Stromal cell of bone marrow (primary cell): Measurements from ENCODE around the gene NECTIN4.
"Not testable (repeated sequence)": the region's sequence is repeated elsewhere in the genome, so short reads cannot be mapped to it uniquely, and the experiment has no call there.

Experiments used
- DNase-seq: peaks from one replicate; pipeline ENCODE4 v3.0.0-alpha.2; 2012; ENCODE audit warnings: low read depth

NECTIN4 gene

GRCh38 chr1:161054232-161054631, 35.1 kb downstream of the NECTIN4 start:
- no peak for DNase-seq

- no peak for DNase-seq
Measured at GRCh38 chr1:161052899-161053298, 36.5 kb downstream of the NECTIN4 start.

DNA sequence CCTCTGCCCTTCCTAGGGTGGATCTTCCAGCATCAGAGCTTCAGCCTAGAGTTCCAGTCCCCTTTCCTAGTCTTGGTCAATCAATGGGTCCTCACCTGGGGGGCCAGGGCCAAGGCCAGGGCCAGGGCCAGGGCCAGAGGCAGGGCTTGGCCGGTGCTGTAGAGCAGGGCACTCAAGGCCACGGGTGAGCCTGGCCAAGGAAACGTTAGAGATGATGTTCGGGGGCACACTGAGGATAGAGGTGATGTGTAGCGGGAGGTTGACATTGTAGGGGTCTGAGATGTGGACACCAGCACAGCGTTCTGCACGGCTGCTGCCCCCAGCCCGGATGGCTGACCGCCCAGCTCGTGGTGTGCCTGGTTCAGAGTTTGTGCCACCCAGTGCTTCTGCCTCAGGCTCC, 38.1 kb downstream of the NECTIN4 start:
- no peak for DNase-seq

DNA sequence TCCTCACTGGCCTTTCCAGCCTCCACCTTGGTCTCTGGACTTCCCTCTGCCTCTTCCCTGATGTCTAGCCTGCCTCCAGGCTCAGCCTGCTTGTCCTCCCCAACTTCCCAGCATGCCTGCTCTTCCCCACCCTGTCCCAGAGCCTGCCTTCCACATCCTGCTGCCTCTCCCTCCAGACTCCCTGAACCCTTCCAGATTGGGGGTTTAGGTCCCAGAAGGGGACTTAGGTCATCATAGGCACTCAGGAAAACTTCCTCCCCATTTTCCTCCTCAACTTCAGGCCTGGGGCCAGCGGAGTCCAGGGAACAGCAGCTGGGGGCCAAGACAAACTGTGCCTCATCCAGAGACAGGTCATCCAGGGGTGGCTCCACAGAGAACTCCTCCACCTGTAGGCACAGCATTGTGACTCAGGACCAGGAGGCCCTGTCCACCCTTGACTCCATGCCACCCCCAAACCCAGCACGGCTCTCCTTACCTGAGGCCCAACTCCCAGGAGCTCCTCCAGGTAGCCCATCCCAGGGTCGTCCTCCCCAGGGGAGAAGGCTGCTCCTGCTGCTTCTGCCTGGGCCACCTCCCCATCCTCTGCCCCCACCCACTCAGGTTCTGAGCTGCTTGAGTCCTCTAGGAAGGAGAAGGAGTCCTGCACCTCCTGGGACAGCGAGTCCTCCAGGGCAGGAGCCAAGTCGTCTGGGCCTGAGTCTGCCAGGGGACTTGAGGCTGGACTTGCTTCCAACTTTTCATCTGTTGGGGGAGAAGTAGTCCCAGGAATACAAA, 40.2 kb downstream of the NECTIN4 start:
- DNase-seq = no peak

- no peak for DNase-seq
Measured at GRCh38 chr1:161047436-161048420, 41.6 kb downstream of the NECTIN4 start.

DNA sequence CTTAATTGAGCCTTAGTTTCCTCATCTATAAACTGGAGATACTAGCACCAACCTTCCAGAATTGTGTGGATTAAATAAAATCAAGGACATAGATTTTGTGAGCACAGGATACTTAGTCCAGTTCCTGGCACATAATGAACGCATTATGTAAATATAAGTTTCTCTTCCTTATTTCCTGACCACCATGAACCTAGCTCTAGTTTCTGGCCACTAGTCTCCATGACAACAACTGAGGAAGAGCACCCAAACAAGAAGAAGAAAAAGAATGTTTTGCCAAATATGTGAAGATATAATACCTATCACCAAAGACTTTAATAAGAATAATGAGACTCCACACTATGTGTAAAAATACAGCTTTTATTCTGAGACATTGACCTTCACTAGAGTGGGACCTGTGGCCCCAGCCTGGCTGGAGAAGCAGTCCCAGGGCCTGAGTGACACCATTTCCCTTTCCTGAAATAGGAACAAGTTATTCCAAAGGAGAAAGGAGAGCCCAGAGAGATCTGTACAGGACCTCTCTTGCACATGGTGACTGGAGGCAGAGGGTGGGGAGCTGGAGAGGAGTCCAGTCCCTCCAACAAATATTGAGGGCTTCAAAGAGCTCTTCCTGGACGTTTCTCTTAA, 42.6 kb downstream of the NECTIN4 start:
- no peak for DNase-seq

DNA sequence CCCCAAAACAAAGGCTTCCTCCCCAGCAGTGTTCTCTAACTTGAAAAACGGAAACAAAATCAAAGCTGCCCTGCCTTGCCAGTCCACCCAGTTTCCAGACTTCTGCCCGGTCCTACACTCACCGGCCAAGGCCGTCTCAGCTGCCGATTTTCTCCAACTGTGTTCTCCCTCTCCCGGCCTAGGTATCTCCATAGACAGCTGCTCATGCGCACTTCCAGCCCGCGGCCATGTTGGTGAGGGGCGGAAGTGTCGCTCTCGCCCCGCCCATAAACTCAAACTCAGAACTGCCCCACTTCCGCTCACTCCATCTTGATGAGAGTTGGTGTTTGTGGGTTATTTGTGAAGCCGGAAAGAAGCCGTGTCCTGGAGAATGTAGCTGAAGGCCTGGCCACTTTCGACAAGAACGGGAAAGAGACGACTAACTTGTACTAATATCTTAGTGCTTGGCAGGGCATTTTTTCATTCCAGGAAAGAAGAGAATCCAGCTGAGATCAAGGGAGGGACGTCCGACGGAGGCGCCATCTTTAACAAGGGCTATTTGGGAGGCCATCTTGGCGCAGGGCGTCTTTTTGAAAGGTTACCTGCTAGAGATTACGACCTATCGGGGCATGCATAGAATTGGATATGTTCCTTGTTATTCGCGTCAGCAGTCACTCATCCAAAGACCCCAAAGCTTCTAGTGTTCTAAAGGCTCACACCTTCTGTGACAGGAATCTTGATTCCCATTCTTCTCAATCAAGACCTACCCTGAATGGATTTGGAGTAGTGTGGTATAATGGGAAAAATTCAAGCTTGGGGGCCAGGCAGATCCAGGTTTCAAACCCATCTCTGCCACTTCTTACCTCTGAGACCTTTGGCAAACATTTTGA, 43.4 kb downstream of the NECTIN4 start, which contains the start of gene USF1:
Gene USF1 (minus strand): TSS at position 242 of the 869 bp plus-strand sequence. CDS start 2,702 bp downstream, outside the sequence.
- DNase-seq = peak; percentile 92

- DNase-seq = peak; percentile 44
Measured at GRCh38 chr1:161044908-161045735, 44.2 kb downstream of the NECTIN4 start.

DNA sequence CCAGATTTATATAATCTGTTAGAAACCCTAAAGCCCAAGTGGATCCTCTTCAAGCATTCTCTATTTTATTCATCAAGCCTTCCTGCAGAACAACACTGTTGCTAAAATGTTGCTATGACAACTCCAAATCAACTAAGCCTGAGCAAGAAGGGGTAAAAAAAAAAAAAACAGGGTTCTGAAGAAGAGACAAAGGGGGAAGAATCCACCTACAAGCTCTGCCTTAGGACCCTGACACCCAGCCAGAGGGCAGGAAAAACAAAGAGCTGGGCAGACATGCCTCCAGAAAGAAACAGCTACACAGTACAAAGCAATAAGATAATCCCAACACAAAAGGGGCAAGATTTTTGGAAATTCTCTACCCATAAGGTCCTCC, 44.8 kb downstream of the NECTIN4 start:
- DNase-seq = no peak

DNA sequence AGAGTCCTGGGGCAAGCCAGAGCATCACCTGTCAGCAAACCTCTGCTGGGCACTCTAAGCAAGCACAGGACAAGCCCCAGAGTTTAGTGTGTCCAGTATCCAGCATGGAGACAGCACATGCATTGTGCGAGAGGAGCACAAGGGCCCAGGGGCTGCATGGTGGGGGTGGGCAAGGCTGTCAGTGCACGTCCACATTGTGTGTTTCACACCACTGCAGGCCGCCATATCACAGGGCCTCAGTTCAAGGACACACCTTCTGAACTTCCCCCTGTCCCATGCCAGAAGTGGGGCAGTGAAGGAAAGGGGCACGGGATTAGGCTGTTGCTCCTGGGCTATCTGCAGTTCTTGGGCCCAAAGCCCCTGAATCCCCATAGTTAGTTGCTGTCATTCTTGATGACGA, 49.8 kb downstream of the NECTIN4 start:
- DNase-seq = no peak

DNA sequence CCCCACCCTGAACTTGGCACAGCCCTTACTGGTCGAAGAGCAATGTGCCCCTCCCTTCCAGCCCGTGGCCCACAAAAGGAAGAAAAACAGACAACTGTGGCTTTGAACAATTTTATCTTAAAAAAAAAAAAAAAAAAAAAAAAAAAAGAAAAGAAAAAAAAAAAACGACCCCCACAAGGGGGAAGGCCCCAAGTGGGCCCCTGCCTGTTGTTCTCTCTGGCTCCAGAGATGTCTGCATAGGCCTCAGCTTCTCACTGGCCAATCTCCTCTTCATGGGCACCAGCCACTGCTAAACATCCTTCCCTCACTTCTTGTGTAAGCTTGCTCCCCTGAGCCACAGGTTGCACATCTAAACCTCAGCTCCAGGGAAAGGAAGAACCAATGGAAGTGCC, 50.2 kb downstream of the NECTIN4 start:
- no peak for DNase-seq

DNA sequence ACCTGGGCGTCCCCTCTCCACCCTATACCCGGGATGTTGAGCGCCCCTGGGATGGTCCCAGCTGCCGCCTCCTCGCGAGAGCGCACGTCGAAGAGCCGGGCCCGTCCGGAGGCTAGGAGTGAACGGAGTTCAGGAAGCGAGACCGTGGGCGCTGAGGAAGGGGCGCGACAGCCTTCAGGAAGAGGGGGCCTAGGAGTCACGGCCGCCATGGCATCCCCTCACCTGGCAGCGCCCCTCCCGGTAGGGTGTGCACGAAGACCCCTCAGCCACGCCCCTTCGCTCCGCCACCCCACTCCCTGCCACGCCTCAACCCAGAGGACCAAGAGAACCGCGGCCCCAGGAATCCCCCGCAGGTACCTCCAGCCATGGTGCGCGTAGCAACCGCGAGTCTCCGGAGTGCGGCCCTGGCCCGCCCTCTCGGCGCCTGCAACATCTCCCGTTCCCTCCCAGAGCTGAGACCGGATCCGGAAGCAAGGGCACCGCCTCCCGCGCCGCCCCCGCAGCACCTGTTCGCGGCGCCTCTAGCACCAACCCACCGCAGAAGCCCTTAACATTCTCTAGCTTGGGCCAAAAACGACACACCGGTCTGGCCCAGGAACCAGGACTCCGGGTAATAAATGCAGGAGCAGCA, 50.7 kb downstream of the NECTIN4 start, which contains the start of gene TSTD1:
Gene TSTD1 (minus strand): TSS at position 442 of the 631 bp plus-strand sequence. CDS start 75 bp downstream, at position 367.
- DNase-seq = no peak

- no peak for DNase-seq
Measured at GRCh38 chr1:161037661-161038522, 51.5 kb downstream of the NECTIN4 start.

DNA sequence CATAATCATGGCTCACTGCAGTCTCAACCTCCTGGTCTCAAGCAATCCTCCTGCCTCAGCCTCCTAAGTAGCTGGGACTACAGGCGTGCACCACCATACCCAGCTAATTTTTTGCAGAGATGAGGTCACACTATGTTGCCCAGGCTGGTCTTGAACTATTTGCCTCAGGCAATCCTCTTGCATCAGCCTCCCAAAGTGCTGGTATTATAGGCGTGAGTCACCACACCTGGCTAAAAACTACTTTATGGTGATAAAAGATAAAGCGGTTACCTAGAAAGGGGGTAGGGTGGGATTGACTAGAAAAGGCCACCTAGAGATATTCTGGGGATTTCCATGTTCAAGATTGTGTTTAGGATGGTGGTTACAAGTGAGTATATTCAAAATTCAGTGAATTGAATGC, 55.6 kb downstream of the NECTIN4 start:
- DNase-seq = no peak

DNA sequence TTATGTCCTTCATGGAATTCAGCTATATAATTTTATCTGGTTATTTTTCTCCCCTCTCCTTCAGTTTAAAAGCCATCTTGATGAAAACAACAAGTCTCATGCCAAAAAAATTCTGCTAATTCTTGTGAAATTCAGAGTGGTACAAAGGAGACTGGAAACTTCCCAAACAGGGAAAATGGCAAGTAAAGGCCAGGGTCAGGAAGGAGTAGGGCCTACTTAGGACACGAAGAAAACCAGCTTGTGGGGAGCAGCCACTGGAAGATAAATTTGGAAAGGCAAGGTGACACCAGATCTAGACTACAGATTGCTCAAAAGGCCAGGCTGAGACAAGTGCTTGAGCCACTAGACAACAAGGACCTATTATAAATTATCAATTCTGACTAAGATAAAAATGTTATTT, 56.9 kb downstream of the NECTIN4 start:
- no peak for DNase-seq

GRCh38 chr1:161031874-161032273, 57.5 kb downstream of the NECTIN4 start:
- DNase-seq = no peak

- DNase-seq = not testable (repeated sequence)
Measured at GRCh38 chr1:161029466-161029865, 59.9 kb downstream of the NECTIN4 start.

GRCh38 chr1:161026954-161027353, 62.4 kb downstream of the NECTIN4 start:
- not testable (repeated sequence) for DNase-seq

DNA sequence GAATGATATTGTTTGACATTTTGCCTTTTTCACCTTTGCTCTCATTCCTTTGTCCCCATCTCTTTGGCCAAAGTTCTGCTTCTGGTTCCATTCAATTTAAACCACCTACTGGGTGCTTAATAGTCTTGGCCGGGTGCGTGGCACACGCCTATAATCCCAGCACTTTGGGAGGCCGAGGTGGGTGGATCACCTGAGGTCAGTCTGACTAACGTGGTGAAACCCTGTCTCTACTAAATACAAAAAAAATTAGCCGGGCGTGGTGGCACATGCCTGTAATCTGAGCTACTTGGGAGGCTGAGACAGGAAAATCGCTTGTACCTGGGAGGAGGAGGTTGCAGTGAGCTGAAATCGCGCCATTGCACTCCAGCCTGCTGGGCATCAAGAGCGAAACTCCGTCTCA, 66.9 kb downstream of the NECTIN4 start:
- DNase-seq = not testable (repeated sequence)
